NCI-H2171 treated with DMSO at 0.1 percent for 48 hours (cell line): ENCODE measurements around the gene SNUPN.
A peak's percentile ranks its signal among the peaks of the same experiment; 100 is the strongest.

Experiments
- DNase-seq: peaks from one replicate; lab custom pipeline; 2025; lab: John Stamatoyannopoulos, UW

SNUPN gene

DNA sequence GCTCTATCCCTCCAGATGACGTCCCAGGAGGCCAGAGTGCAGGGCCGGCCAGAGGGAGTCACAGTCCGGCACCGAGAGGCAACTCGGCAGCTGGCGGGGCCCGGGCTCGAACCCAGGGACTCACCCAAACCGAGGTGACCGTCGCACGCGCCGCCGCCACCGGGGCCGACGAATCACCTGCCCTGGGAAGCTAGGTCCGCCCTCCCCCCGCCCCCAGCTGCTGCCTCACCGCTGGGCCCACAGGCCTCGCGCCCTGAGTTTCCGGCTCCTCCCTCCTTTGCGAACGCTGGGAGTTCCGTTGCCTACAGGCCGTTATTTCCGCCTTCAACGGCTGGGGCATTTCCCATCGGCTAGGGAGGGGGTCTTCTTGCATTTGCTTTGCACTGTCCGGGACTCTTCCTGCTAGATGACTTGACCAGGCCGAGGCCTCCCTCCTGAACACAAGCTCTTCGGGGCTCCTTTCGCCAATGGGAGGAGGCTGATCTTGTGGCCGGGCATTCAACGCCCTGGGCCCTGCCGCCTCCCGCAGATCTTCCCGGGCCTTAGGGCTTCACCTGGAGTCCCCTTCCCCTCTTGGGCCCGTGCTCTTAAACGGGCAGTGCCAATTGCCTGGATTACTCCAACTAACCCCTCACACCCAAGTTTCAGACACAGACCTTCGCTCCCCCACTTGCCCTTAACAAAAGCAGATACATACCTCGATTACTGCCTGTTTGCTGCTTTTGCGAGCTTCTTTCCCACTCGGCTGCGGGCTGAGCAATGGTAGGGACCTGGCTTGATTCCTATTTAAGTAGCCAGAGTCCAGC, at the start of gene SNUPN:
Gene SNUPN (minus strand): TSS at position 184 of the 806 bp plus-strand sequence. CDS start 4,674 bp downstream, outside the sequence.
- DNase-seq, result peak; percentile 90

DNA sequence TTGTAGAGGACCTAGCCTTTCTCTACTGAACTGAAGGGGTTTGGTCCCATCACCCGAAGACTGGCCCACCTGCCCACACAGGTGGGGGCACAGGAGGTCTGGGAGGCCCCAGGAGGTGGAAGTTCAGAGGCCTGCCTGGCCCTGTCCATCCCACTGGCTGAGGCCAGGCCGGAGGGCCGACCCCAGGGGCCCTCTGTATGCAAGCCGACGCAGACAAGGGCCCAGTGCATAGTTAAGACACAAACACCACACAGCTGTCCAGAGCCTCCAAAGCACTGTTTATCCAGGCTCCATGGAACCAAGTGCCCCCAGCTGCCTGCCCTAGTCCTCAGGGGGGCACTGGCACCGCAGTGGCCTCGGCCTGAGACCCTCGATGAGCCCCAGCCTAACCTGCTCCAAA, 48.8 kb upstream of the SNUPN start:
- DNase-seq, result no peak

DNA sequence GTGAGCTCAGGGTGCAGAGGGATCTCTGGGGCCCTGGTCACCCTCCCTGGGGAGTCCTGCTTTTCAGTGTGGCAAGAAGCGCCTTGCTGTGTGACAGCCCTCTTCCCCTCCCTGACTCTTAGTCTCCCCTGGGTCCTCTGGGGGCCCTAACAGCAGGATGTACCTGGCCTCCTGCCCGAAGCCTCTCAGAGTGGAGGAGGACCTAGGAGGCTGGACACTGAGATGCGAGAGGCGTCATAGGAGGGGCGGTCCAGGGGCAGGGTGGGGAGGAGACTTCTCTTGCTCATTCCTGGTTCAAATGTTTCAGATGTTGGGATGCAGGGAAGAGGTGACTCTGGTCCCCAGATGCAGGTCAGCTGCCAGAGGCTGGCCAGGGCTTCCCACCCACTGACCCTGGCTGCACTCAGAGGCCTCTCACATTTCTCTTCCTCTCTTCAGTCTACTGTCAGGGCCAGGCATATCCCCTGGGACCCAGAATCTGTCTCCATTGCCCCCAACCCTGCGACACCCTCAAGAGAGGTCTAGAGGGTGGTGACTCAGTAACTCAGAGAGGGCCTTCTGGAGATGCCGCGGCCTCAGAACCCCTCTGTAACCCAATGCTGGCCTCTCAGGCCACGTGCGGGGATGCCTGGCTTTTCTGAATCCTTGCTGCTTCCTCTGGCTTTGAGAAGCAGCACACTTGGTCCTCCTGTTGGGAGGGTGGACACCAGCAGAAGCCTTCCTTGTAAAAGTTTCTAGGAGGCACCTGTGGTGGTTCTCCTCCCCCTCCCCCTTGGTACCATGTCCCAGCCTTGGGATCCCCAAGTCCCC, 48.1 kb upstream of the SNUPN start:
- no peak for DNase-seq

DNA sequence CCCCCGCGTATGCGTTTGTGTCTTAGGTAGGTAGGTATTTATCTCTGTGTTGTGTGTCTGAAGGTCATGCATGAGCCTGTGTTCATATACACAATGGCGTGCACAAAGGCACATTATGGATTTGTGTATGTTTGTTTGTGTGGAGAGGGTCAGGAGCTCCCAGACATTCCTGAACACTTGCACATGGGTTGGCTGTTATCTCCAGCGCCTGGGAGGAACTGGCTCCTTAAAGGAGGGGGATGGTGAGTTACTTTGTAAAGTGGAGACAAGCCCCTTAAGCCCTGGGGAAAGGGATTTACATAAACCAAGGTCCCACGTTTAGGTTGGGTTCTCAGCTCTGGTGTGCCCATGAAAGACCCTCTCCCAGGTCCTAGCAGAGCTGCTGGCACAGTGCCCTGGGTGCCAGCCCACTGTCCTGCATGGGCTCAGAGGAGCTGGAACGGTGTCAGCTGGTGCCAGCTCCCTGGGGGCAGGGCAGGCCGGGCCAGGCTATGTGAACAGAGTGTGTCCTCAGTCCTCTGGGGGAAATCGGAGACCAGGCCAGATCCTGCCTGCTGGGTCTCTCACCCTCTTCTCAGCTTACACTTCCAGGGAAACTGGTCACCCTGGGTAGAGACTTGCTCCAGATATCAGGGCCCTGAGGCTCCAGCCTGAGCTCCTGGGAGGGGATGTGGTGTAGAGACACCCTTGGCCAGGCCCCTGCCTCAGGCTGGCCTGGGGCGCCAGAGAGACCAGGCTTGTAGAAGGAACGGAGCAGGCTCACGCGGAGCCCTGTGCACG, 47.3 kb upstream of the SNUPN start:
- no peak for DNase-seq

DNA sequence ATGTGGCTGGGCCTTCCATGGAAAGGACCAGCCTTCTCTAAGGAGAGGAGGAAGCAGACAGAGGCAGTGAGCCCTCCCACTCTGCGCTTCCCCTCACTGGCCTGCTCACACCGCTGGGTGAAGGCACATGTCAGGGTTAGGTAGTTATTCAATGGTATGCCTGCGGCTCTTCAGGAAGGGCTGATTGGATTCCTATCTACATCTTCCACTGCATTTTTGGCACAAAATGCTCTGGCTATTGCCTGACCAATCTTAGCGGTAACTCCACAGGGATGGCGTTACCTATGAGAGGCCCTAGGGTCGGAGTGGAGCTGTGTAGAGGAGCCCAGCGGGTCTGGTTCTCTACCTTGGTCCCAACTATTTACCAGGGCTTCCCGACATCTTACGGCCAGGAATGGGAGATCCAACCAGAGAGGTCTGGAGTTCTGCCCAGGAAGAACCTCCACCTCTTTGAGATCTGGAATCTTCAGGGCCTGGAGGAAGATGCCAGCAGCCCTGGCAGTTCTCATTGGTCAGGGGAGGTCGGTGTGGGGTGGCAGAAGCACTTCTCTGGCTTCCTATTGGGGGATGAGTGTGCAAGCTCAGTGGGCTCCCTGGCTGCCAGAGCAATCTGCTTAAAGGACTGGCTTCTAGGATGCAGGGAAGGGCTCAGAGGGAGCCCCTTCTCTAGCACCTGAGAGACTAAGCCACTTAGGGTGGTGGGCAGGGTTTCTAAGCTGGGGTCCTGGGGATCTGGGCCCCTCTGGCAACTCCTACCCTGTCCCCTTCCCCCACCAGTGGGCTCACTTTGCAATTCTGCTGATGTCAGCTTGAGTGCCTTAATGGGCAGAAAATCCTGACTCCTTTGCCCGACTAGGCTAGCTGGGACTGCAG, 46.4 kb upstream of the SNUPN start:
- no peak for DNase-seq

DNA sequence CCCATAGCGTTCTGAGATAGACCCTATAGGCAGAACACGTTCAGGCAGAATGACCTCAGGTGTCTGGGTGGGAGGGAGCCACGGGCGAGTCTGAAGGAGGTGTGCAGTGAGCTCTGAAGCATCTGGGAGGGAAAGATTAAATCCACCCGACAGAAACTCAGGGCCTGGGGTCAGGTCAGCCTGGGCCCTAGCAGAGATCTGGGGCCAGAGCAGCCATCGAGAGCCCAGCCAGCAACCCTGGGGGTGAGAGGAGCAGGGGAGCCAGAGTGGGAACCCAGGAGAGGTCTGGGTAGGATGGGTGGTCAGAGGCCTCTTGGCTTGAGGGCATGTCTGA, 44.3 kb upstream of the SNUPN start:
- DNase-seq, result no peak

DNA sequence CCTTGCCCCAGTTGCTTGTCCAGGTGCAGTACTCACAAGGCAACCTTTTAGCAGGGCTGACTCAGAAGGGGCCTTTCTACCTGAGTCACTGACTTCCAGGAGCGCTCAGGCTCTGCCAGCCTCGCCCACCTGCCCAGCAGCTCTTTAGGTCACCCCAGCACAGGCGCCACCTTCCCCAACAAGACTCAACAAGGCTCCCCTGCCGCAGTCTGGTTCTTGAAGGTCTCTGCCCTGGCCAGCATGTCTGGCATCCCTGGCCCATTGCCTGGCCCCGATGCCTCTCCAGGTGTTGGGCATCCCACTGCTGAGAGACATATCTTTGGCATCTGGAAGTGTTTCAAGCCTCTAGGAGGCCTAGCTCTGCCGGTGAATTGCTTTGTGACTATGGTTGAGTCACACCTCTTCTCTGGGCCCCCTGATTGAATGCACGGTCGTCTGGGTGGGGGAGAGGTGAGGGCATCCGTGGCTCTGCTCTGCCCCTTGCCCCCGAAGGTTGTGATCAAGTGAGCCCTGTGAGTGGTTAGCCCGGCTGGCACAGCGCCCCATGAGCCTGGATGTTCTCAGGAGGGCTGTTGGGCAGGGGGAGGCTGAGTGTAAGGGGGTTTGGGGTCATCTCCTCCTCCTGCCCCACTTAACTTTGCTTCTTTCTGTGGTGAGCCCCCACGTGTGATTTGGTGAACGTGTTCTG, 43.8 kb upstream of the SNUPN start:
- DNase-seq, result no peak

DNA sequence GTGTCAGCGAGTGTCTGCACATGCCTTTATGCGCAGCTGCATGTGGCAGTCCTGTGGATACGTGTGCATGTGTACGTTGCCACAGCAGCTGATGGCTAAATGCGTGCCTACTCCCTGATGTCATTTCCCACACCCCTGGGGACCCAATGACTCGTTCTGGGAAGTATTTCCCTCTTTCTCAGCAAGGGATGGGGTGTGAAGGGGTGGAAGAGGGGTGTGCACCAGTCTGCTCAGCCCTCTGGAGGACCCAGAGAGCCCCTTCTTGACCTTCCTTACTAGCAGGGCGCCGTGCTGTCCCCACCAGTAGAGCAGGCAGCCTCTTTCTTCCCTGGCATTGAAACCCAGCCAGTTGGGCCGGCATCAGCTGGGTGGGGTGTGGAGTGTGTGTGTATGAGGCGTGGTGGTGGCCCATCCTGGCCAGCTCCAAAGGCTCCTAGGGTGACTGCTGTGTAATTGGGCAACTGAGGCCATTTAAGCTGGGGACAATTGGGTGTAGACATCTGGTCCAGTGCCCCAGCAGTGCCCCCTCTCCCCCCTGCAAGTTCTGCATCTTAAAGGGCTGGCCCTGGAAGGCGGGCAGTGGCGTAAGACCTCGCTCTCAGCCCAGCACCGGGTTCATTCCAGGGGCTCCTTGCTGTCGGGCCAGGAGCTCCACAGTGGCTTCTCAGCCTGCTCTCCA, 41.4 kb upstream of the SNUPN start:
- DNase-seq, result peak; percentile 11

DNA sequence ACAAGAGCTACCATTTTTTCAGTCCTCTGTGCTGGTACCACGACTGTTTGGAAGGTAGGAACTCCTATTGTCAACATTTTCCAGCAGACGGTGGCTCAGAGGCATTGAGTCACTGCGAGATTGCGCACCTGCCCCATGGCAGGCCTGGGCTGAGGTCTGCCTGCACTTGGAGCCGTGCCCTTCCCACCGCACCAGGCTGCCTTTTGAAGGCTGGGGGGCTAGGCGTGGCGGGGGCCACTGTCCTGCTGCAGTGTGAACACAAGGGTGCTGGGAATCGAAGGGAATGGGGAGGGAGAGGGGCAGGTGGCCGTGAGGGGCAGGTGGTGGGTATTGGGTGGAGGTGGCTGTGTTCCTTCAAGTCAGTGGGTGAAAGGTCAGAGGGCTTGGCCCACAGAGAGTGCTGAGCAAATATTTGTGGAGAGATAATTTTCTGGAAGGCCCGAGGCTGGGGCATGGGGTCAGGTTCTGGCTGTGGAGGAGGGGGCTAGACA, 38.5 kb upstream of the SNUPN start:
- no peak for DNase-seq

DNA sequence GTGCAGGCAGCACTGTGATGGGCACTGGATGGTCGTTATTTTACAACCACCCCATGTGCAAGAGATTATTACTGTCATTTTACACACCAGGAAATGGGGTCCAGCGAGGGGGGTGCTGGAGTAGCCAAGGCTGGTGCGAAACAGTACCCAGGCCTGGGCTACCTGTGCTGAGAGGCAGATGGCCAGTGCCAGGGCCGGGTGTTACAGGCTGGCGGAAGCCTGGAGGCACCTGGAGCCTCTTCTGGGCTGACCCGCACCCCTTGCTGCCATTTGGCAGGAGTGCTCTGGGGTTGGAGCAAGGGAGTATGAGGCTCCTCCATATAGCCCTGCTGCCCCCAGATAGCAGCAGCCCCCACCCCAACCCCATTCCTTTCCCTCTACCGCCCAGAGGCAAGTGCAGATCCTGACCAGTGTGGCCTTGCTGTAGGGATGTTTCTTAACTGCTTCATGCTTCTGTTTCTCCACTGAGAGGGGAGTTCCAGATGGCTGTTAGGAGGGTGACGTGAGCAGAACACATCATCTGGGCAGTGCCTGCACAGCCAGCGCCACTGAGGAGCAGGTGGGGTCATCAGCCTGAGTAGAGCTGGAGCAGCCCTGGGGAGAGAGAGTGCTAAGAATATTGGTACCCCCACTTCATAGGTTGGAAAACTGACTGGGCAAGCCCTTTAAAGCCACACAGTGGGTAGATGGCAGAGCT, 37.4 kb upstream of the SNUPN start:
- DNase-seq, result peak; percentile 19

DNA sequence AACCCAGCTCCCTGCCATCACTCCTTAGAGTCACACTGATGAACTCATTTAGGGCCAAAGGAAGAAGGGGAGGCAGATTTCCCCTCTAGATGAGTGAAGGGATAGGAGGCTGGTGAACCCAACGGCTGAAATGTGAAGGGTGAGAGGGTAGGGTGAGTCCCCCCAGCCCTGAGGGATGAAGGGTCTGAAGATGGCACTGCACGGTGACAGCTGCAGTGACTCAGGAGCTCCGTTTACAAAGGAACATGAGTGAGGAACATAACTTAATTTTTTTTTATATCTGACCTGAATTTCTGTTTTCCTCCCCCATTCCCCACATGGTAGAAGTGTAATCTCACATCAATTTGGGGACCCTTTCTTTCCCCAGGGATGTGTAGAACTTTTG, 36.2 kb upstream of the SNUPN start:
- no peak for DNase-seq

DNA sequence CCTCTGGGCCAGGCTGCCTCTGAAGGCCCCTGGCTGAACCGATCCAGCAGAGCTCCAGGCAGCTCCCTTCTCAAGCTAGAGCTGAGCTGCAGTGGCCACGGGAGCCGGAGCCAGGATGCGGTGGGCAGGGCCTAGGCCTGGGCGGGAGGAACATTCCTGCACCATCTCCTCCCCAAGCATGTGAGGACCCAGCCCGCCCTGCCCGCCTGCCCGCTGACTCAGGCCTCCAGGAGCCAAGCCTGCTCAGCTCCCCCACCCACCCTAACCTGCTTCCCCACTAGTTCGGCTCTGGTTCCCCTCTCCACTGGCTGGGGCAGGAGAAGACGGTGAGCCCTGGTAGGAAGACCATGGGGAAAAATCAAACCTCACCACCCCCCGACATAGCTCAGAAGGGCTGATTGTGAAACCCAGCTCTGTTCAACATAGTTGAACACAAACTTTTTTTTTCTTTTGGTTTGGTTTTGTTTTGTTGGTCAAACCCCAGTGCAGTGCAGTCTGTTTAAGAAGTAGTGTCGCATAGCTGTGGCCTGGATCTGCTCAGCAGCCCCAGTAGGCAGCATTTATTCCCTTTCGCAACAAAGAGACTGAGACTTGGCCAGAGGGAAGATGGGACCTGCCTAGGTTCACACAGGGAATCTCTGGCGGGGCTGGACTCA, 35.7 kb upstream of the SNUPN start:
- no peak for DNase-seq

DNA sequence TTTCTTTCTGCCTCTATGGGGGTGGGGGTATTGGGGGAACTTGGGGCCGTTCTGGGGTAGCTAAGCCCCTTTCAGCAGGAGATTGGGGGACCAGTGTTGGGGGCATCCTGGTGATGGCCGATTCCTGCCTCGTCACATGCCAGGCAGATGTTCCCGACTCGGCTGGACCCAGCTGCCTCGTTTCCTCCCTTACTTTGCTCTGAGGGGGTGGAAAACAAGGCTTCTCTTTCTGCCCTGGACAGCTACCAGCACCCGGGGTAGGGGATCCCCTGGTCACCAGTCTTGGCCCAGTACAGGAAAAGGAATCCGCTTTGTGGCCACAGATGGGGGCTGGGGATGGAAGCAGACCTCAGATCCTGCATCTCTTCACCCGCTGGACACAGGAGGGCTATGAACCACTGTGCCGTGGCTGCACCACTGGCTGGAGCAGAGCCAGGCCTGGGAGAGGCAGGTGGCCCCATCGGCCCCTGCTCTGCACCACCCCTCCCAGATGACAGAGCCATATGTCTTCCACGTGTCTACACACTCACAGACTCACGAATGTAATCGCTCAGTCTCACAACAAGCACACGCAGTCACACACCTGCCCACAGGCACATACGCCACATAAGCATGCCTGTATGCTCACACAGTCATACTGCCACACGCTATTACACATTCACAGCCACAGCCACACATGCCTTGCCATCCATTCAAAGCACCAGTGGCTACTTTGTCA, 34.6 kb upstream of the SNUPN start:
- peak; percentile 77 for DNase-seq

DNA sequence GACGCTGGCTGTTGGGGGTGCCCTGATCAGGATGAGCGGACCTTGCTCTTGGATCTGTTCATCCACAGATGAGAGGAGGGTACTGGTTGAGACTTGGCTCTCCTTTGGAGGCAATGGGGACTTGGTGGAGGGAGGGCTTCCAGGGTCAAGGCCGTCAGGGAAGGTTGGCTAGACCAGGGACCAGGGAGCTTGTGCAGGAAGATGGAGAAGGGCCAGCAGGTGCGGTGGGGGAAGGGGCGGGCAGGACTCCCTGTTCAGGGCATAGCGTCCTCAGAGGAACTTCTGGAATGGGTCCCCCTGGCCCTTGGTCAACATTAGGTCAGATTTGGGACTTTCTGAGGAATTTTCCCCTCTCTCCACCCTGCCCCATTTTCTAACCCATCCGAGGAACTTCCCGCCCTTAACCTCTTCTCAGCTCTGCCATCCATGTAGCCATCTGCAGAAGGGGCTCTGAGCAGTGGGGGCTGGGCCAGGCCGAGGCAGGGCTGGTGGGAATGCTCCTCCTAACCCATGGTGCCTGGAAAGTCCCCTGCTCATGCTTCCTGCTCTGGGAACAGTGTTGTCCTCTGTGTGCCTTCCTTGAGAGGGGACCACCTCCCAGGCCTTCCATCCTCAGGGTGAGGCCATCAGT, 33.7 kb upstream of the SNUPN start:
- no peak for DNase-seq

DNA sequence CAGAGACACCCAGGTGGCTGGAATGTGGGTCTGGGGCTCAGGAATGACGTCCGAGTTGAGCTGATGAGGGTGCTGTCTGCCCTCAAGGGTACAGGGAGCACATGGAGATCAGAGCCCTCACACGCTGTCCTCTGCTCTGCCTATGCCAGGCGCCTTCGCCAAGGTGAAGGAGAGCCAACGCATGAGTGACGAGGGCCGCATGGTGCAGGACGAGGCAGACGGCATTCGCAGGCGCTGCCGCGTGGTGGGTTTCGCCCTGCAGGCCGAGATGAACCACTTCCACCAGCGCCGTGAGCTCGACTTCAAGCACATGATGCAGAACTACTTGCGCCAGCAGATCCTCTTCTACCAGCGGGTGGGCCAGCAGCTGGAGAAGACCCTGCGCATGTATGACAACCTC, 31.3 kb upstream of the SNUPN start:
- DNase-seq, result no peak

DNA sequence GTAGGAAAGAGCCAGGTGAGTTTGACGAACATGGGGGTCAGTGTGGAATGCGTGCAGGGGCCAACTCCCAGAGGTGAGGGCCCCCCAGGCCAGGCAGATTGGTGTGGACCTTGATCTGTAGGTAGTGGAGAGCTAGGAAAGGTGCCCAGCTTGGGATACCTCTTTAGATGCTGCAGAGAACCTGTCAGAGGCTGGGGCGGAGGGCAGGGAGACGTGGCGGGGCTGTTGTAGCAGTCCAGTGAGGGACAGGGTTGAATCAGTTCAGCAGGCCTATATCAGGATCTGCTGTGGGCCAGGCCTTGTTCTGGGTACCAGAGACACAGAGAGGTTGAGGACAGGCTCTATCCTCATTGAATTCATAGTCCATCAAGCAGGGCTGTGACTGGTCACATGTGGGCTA, 30.8 kb upstream of the SNUPN start:
- DNase-seq, result no peak

DNA sequence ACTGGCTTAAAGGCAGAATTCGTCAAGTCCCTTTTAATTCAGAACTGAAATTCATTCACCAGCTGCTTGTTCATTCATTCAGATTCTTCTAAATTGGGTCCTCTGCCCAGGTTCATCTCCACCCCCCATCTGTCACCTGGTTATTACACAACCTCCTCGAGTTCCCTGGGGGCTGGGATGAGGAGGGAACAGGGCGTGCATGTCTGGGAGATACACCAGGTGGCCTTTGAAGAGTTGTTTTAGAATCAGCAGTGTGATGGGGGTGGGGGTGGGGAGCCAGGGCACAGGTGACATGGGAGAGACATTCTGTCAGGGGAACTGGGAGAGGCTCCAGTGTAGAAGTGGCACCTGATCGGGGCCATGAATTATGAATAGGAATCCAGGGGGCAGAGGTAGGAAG, 30.4 kb upstream of the SNUPN start:
- DNase-seq, result peak; percentile 98
